Measurements from ENCODE around the gene KNOP1. TPM values are rescaled to one million over a fixed set of nuclear protein-coding genes. Genes with fewer than 3 reads are reported as not detected.

KNOP1 gene
- total and polyA plus RNA-seq, 12 donors = 8.1 to 30.6 (median 13.7) TPM

DNA sequence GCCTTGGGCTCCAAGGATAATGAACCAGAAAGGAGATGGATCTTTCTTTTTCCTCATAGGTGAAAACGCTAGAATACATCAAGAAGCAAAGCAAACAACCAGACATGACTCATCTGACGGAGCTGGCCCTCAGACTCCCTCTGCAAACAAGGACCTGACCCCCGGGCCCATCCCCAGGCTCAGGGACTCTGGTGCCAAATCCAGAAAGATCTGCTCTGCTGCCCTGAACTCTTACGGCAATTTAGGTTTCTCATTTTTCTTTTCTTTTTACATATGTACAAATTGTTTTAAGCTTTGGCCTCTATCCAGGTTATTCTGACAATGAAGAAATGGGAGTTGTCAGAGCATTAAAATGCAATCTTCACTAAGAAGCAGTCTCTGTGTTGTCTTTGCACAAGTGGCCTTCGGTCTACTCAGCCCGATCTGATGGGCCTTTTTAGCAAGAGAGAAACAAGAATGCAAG lies 17.7 kb downstream of the KNOP1 start:
- H3K27ac ChIP-seq = peak overlapping the region in 4 of 5 donors; percentile 41 to 81 (median 62)
- H3K36me3 ChIP-seq (replicated peaks in 1 of 2) = peaks cover 0 to 29% of the 10 kb centered on the region in 2 donors
- TF ChIP-seq POLR2A (IDR thresholded peaks at IDR 0.05) = no peak
- no peak for TF ChIP-seq CTCF (IDR thresholded peaks at IDR 0.05)
- peak in 6 of 7 donors; percentile 44 to 68 (median 64) for DNase-seq
- no peak overlapping the region for H3K4me3 ChIP-seq
- intact Hi-C loops (cut with DNase I) = no loop called here
- no peaks in the 10 kb centered on the region for H3K9me3 ChIP-seq (replicated peaks in 1 of 3)
- H3K4me1 ChIP-seq (replicated peaks in 1 of 2) = peaks cover 57 to 65% of the 10 kb centered on the region in 2 donors
- WGBS, 4 donors = 19 to 29% (median 26%) methylated on average over 6 of the region's 6 CpGs
- H3K27me3 ChIP-seq = no peaks in the 10 kb centered on the region

- TF ChIP-seq CTCF (IDR thresholded peaks at IDR 0.05) (no peak), POLR2A (IDR thresholded peaks at IDR 0.05) (no peak)
- peaks cover 0 to 21% of the 10 kb centered on the region in 2 donors for H3K36me3 ChIP-seq (replicated peaks in 1 of 2)
- H3K4me1 ChIP-seq (replicated peaks in 1 of 2) = peaks cover 54 to 62% of the 10 kb centered on the region in 2 donors
- H3K27me3 ChIP-seq = no peaks in the 10 kb centered on the region
- H3K9me3 ChIP-seq (replicated peaks in 1 of 3) = no peaks in the 10 kb centered on the region
- intact Hi-C loops (cut with DNase I) = no loop called here
- H3K4me3 ChIP-seq = no peak overlapping the region
- no peak for DNase-seq
- peak overlapping the region in 4 of 5 donors; percentile 41 to 81 (median 62) for H3K27ac ChIP-seq
- WGBS, 4 donors = 94 to 96% (median 95%) methylated on average over 7 to 8 of the region's 8 CpGs
Measured at GRCh38 chr16:19699472-19699871, 18.6 kb downstream of the KNOP1 start.

- no peak for TF ChIP-seq CTCF (IDR thresholded peaks at IDR 0.05)
- peak in 1 of 2 donors; percentile 14 for TF ChIP-seq POLR2A (IDR thresholded peaks at IDR 0.05)
- peak in 6 of 7 donors; percentile 50 to 70 (median 57) for DNase-seq
- intact Hi-C loops (cut with DNase I) = no loop called here
Measured at GRCh38 chr16:19698480-19699465, 19.3 kb downstream of the KNOP1 start.

GRCh38 chr16:19697756-19698318 lies 20.2 kb downstream of the KNOP1 start:
- peak in 6 of 7 donors; percentile 37 to 62 (median 54) for DNase-seq

More at GRCh38 chr16:19698480-19699465, 19.3 kb downstream of the KNOP1 start:
- peaks cover 47 to 55% of the 10 kb centered on the region in 2 donors for H3K4me1 ChIP-seq (replicated peaks in 1 of 2)
- H3K4me3 ChIP-seq = no peak overlapping the region
- peak overlapping the region in 3 of 5 donors; percentile 58 to 81 (median 67) for H3K27ac ChIP-seq
- H3K27me3 ChIP-seq = no peaks in the 10 kb centered on the region
- WGBS, 4 donors = 73 to 84% (median 75%) methylated on average over 19 of the region's 19 CpGs
- H3K36me3 ChIP-seq (replicated peaks in 1 of 2) = peaks cover 0 to 18% of the 10 kb centered on the region in 2 donors
- H3K9me3 ChIP-seq (replicated peaks in 1 of 3) = no peaks in the 10 kb centered on the region

More at GRCh38 chr16:19697756-19698318, 20.2 kb downstream of the KNOP1 start:
- Histone ChIP-seq H3K27me3 (no peaks in the 10 kb centered on the region), H3K36me3 (replicated peaks in 1 of 2) (peaks cover 0 to 19% of the 10 kb centered on the region in 2 donors), H3K4me3 (no peak overlapping the region), H3K9me3 (replicated peaks in 1 of 3) (no peaks in the 10 kb centered on the region), H3K4me1 (replicated peaks in 1 of 2) (peaks cover 47 to 54% of the 10 kb centered on the region in 2 donors), H3K27ac (peak overlapping the region in 3 of 5 donors; percentile 58 to 81 (median 67))
- 29 to 49% (median 44%) methylated on average over 8 of the region's 8 CpGs for WGBS, 4 donors
- intact Hi-C loops (cut with DNase I) = no loop called here
- TF ChIP-seq CTCF (IDR thresholded peaks at IDR 0.05) (no peak), POLR2A (IDR thresholded peaks at IDR 0.05) (no peak)
